H1 (cell line): ENCODE measurements around the gene SRPRA. TPM values are rescaled to one million over a fixed set of nuclear protein-coding genes. Genes with fewer than 3 reads are reported as not detected.
A peak's percentile ranks its signal among the peaks of the same experiment; 100 is the strongest.

Source experiments
- CTCF ChIA-PET: fragments of 300-600 bp; sonication (Branson Sonifier 250); formaldehyde crosslinking; loops from one replicate; lab custom pipeline; 2021; ENCODE audit not compliant: partially characterized antibody; lab: Charles Lee
- POLR2A ChIA-PET: fragments of 300-600 bp; sonication (Branson Sonifier 250); formaldehyde crosslinking; loops from one replicate; lab custom pipeline; 2021; ENCODE audit warnings: inconsistent platforms; ENCODE audit not compliant: partially characterized antibody; lab: Charles Lee
- DNase-seq, 2 experiments: peaks; one replicate each; pipeline versions ENCODE4 v3.0.0 to v3.0.0-alpha.2; 2010 to 2022; ENCODE audit warnings: low spot score in 2 of 2, low read depth in 1 of 2, mixed read lengths in 1 of 2
- FAIRE-seq: peaks from 2 replicates; lab custom pipeline; 2011; peaks lifted over from hg19 to GRCh38; lab: Jason Lieb, UNC
- H2AFZ ChIP-seq: 2 replicates; pipeline ENCODE4 v1.8.1; 2012; ENCODE audit warnings: low read length, inconsistent platforms
- H2AK5ac ChIP-seq: 2 replicates; pipeline ENCODE4 v1.6.1; 2013; ENCODE audit warnings: low read depth, low read length
- H2BK120ac ChIP-seq: replicated peaks from 2 replicates; pipeline ENCODE3; 2013; ENCODE audit warnings: low read depth, low read length, inconsistent platforms
- H2BK12ac ChIP-seq: 2 replicates; pipeline ENCODE4 v1.6.1; 2013; ENCODE audit warnings: low read depth, low read length
- H2BK15ac ChIP-seq: 2 replicates; pipeline ENCODE4 v1.6.1; 2013; ENCODE audit warnings: low read length
- H2BK20ac ChIP-seq: 2 replicates; pipeline ENCODE4 v1.6.1; 2013; ENCODE audit warnings: low read length
- H2BK5ac ChIP-seq: 2 replicates; pipeline ENCODE4 v1.6.1; 2013; ENCODE audit warnings: low read depth, low read length
- H3K14ac ChIP-seq: 2 replicates; pipeline ENCODE4 v1.6.1; 2013; ENCODE audit warnings: inconsistent platforms; ENCODE audit not compliant: insufficient read length
- H3K18ac ChIP-seq: 2 replicates; pipeline ENCODE4 v1.6.1; 2013; ENCODE audit warnings: low read length; ENCODE audit errors: extremely low read depth
- H3K23ac ChIP-seq: 2 replicates; pipeline ENCODE4 v1.6.1; 2013; ENCODE audit warnings: inconsistent platforms; ENCODE audit not compliant: insufficient read length
- H3K23me2 ChIP-seq: 2 replicates; pipeline ENCODE4 v1.6.1; 2013; ENCODE audit warnings: low read depth, low read length
- H3K27ac ChIP-seq: 2 replicates; pipeline ENCODE4 v1.6.1; 2011; ENCODE audit warnings: low read depth, low read length, inconsistent platforms
- H3K27me3 ChIP-seq, 4 experiments: replicated peaks in 1 of 4; 1 replicate in 1 of 4; 2 replicates in 3 of 4; pipeline versions ENCODE4 v1.6.1 to v1.8.1; 2011 to 2013; ENCODE audit warnings: low read length in 3 of 4, mild to moderate bottlenecking in 3 of 4, inconsistent platforms in 2 of 4, mixed read lengths in 2 of 4, moderate library complexity in 1 of 4; ENCODE audit not compliant: control insufficient read depth in 3 of 4, insufficient read depth in 3 of 4; ENCODE audit errors: extremely low read depth in 1 of 4
- H3K36me3 ChIP-seq, 4 experiments: 2 replicates each; pipeline versions ENCODE4 v1.6.1 to v1.8.1; 2011 to 2013; ENCODE audit warnings: mild to moderate bottlenecking in 4 of 4, low read length in 3 of 4, moderate library complexity in 2 of 4, control low read depth in 1 of 4, inconsistent platforms in 1 of 4; ENCODE audit not compliant: insufficient read depth in 4 of 4, control insufficient read depth in 2 of 4
- H3K4ac ChIP-seq: replicated peaks from 2 replicates; pipeline ENCODE3; 2013; ENCODE audit warnings: low read length, low read depth, mixed read lengths, inconsistent platforms; ENCODE audit not compliant: insufficient read length
- H3K4me1 ChIP-seq, 4 experiments: replicated peaks in 1 of 4; 1 replicate in 1 of 4; 2 replicates in 3 of 4; pipeline versions ENCODE4 v1.6.1 to v1.8.1; 2011 to 2013; ENCODE audit warnings: low read length in 3 of 4, inconsistent platforms in 2 of 4, mixed read lengths in 1 of 4; ENCODE audit not compliant: insufficient read depth in 4 of 4, control insufficient read depth in 3 of 4
- H3K4me2 ChIP-seq, 2 experiments: 2 replicates each; pipeline versions ENCODE4 v1.6.1 to v1.8.1; 2011 to 2013; ENCODE audit warnings: low read depth in 2 of 2, low read length in 2 of 2, control low read depth in 1 of 2, inconsistent platforms in 1 of 2, mild to moderate bottlenecking in 1 of 2; ENCODE audit not compliant: insufficient read depth in 1 of 2
- H3K4me3 ChIP-seq, 4 experiments: fragments of 200-600, 300-600 bp in 1 of 4; sonication (generic), shearing (Covaris generic), sonication (Bioruptor Twin) in 1 of 4; 2 replicates each; pipeline versions ENCODE4 v1.5.1 to v1.8.1; 2011 to 2016; ENCODE audit warnings: low read length in 4 of 4, low read depth in 3 of 4, control low read depth in 2 of 4, inconsistent platforms in 2 of 4, mild to moderate bottlenecking in 2 of 4, mixed read lengths in 1 of 4, moderate library complexity in 1 of 4; ENCODE audit not compliant: insufficient read depth in 2 of 4; ENCODE audit errors: extremely low read depth in 1 of 4
- H3K56ac ChIP-seq: replicated peaks from 2 replicates; pipeline ENCODE3; 2013; ENCODE audit warnings: low read depth, mild to moderate bottlenecking, mixed read lengths, low read length, inconsistent platforms; ENCODE audit not compliant: insufficient read length
- H3K79me1 ChIP-seq: 2 replicates; pipeline ENCODE4 v1.6.1; 2013; ENCODE audit warnings: low read depth, low read length, control low read depth
- H3K79me2 ChIP-seq, 2 experiments: 2 replicates each; pipeline versions ENCODE4 v1.6.1 to v1.8.1; 2012 to 2013; ENCODE audit warnings: low read length in 2 of 2, mild to moderate bottlenecking in 2 of 2, inconsistent platforms in 1 of 2; ENCODE audit not compliant: insufficient read depth in 2 of 2, control insufficient read depth in 1 of 2
- H3K9ac ChIP-seq, 4 experiments: replicated peaks in 1 of 4; 1 replicate in 1 of 4; 2 replicates in 3 of 4; pipeline versions ENCODE4 v1.6.1 to v1.8.1; 2011 to 2013; ENCODE audit warnings: low read depth in 3 of 4, low read length in 3 of 4, control low read depth in 2 of 4, mild to moderate bottlenecking in 2 of 4, moderate library complexity in 2 of 4, inconsistent platforms in 1 of 4; ENCODE audit errors: extremely low read depth in 1 of 4
- H3K9me3 ChIP-seq, 2 experiments: 2 replicates each; pipeline versions ENCODE4 v1.6.1 to v1.8.1; 2012 to 2013; ENCODE audit warnings: mild to moderate bottlenecking in 2 of 2, moderate library complexity in 2 of 2, control low read depth in 1 of 2, inconsistent platforms in 1 of 2, low read depth in 1 of 2, low read length in 1 of 2, mixed read lengths in 1 of 2; ENCODE audit not compliant: insufficient read depth in 2 of 2
- H4K20me1 ChIP-seq, 2 experiments: replicated peaks in 1 of 2; 2 replicates each; pipeline versions ENCODE3 to v1.8.1; 2011 to 2013; ENCODE audit warnings: inconsistent platforms in 2 of 2, low read length in 2 of 2, mild to moderate bottlenecking in 1 of 2; ENCODE audit not compliant: insufficient read depth in 2 of 2, control insufficient read depth in 1 of 2
- H4K5ac ChIP-seq: 2 replicates; pipeline ENCODE4 v1.6.1; 2013; ENCODE audit warnings: low read length, low read depth, mixed read lengths, inconsistent platforms; ENCODE audit not compliant: insufficient read length
- H4K8ac ChIP-seq: 2 replicates; pipeline ENCODE4 v1.8.0; 2013; ENCODE audit warnings: mild to moderate bottlenecking, moderate library complexity, low read length, inconsistent platforms; ENCODE audit not compliant: insufficient read depth; ENCODE audit errors: extremely low read depth
- H4K91ac ChIP-seq: replicated peaks from 2 replicates; pipeline ENCODE3; 2013; ENCODE audit warnings: low read length, mixed read lengths, inconsistent platforms; ENCODE audit not compliant: insufficient read length
- CREB1 ChIP-seq: IDR thresholded peaks from 2 replicates; pipeline ENCODE4 v1.6.1; 2012; ENCODE audit warnings: inconsistent platforms
- HDAC2 ChIP-seq, 2 experiments: fragments of 300-600 bp in 1 of 2; sonication (generic) in 1 of 2; IDR thresholded peaks; 2 replicates each; pipeline ENCODE4 v1.6.1; 2011 to 2012; ENCODE audit warnings: low read depth in 2 of 2, low read length in 2 of 2, mild to moderate bottlenecking in 2 of 2, moderate library complexity in 2 of 2, borderline replicate concordance in 1 of 2, inconsistent platforms in 1 of 2
- NANOG ChIP-seq: IDR thresholded peaks from 2 replicates; pipeline ENCODE4 v1.6.1; 2011; ENCODE audit warnings: low read length, low read depth, mild to moderate bottlenecking, inconsistent platforms; ENCODE audit not compliant: insufficient read depth, poor library complexity, severe bottlenecking
- POLR2A ChIP-seq, 2 experiments: IDR thresholded peaks; 1 replicate in 1 of 2; 2 replicates in 1 of 2; pipeline ENCODE4 v1.6.1; 2011; ENCODE audit warnings: low read depth in 2 of 2, low read length in 2 of 2, mild to moderate bottlenecking in 2 of 2; ENCODE audit errors: control extremely low read depth in 1 of 2
- RBBP5 ChIP-seq: IDR thresholded peaks from 2 replicates; pipeline ENCODE4 v1.7.1; 2012; ENCODE audit warnings: low read depth, mild to moderate bottlenecking, inconsistent platforms, low read length, moderate library complexity, borderline replicate concordance
- SP1 ChIP-seq: IDR thresholded peaks from 2 replicates; pipeline ENCODE4 v1.6.1; 2011; ENCODE audit warnings: low read depth, low read length
- SP4 ChIP-seq: IDR thresholded peaks from 2 replicates; pipeline ENCODE4 v1.6.1; 2012; ENCODE audit warnings: low read length, inconsistent platforms
- TBP ChIP-seq: IDR thresholded peaks from 2 replicates; pipeline ENCODE4 v1.6.1; 2011; ENCODE audit warnings: low read depth, low read length, improper control_type of control experiment
- ZNF274 ChIP-seq: IDR thresholded peaks from 2 replicates; pipeline ENCODE4 v1.7.0; 2012; ENCODE audit warnings: low read length, borderline replicate concordance; ENCODE audit errors: extremely low read depth
- WGBS, 2 experiments: shearing (Covaris generic) in 1 of 2; methylation state at CpG; one replicate each; pipeline versions ENCODE4 v1.1.6 to v1.1.7; 2013 to 2015; ENCODE audit warnings: low lambda C conversion rate in 2 of 2, mixed read lengths in 2 of 2, inconsistent platforms in 1 of 2, low coverage in 1 of 2, missing lambda C conversion rate in 1 of 2; ENCODE audit not compliant: insufficient replicate concordance in 2 of 2, insufficient coverage in 1 of 2, insufficient read length in 1 of 2; ENCODE audit errors: extremely low coverage in 1 of 2, missing lambda C conversion rate in 1 of 2; 5-methylcytosine and 5-hydroxymethylcytosine counted together
- polyA plus RNA-seq, 7 experiments: library from polyadenylated mRNA; depleted of rRNA in 3 of 7; stranded (reverse) in 5 of 7; unstranded in 2 of 7; fragments of >200 nt in 5 of 7; fragments of 200-250 nt in 2 of 7; gene quantifications; 1 replicate in 5 of 7; 2 replicates in 1 of 7; 4 replicates in 1 of 7; pipeline versions ENCODE4 v1.2.1 to v1.2.3, GENCODE V29; 2011 to 2013; ENCODE audit warnings: missing spikeins in 2 of 7, mixed read lengths in 2 of 7
- total RNA-seq: library from RNA; stranded (reverse); fragmentation: NEBNext Ultra II Directional; extraction: Animal tissue kit (Norgen Biotek cat#: 25700); gene quantifications from 2 replicates; pipeline ENCODE4 v1.2.1, GENCODE V29; 2021

The SRPRA gene
- total and polyA plus RNA-seq, 2 of the 8 experiments (the other 6 are each of a cell fraction or from before 2014, with no cell fraction given): 57.6 to 62.0 TPM

DNA sequence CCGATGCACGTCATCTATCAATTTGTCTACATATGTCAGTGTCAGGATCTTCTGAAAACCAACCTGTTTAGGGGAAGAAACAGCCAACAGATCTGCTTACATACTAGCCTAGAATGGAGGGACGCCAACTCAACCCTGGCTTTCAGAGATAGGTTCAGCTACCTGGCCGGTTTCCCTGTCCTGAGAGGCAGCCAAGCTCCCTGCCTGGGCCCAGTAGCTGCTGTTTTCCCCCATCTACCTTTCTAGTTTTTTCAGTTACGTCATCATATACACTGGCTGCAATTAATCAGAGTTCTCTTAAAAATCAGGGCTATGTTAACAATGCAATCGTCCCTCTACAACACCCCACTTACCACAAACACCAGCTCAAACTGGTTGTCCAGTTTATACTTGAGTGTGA lies 1.0 kb downstream of the SRPRA start:
- peaks cover 0 to 7% (median 2%) of the 10 kb centered on the region in 4 experiments; a peak in 1 of 7 replicates for H3K4me1 ChIP-seq
- peak overlapping the region; percentile 64 to 99 (median 93) for H3K4me3 ChIP-seq
- peaks cover 2 to 10% of the 10 kb centered on the region in 2 experiments for H4K20me1 ChIP-seq
- H3K4me2 ChIP-seq: peak overlapping the region; percentile 85 to 90
- peak overlapping the region in 3 of 4 experiments; percentile 95 to 99 (median 98); a peak in 6 of 7 replicates for H3K9ac ChIP-seq
- no peak overlapping the region for H2AK5ac ChIP-seq
- no peaks in the 10 kb centered on the region for H3K27me3 ChIP-seq
- H2BK20ac ChIP-seq: no peak overlapping the region
- no peak overlapping the region for H3K14ac ChIP-seq
- peaks cover 0 to 35% of the 10 kb centered on the region in 2 experiments; a peak in 2 of 4 replicates for H3K79me2 ChIP-seq
- POLR2A ChIA-PET: interaction anchor here (0.8 to 6.6 kb wide), 13 partner anchors 7 to 326 kb away, joined by 3 to 75 read pairs (median 6); partner anchors contain the start of genes DCPS and TIRAP
- H3K23ac ChIP-seq: no peak overlapping the region
- no peak overlapping the region for H2AFZ ChIP-seq
- FAIRE-seq (no peak), DNase-seq (no peak)
- no peak overlapping the region for H2BK12ac ChIP-seq
- peaks cover 3% of the 10 kb centered on the region; the same call in 1 of the 2 replicates for H3K23me2 ChIP-seq
- CTCF ChIA-PET: no interaction called here
- H2BK120ac ChIP-seq: no peak overlapping the region
- peaks cover 7% of the 10 kb centered on the region for H3K79me1 ChIP-seq
- no peak overlapping the region for H4K91ac ChIP-seq
- no peak overlapping the region for H4K5ac ChIP-seq
- H3K18ac ChIP-seq: no peak overlapping the region
- H3K4ac ChIP-seq: peak overlapping the region; percentile 11
- H3K27ac ChIP-seq: no peak overlapping the region; the same call in 1 of the 2 replicates
- H3K9me3 ChIP-seq: no peaks in the 10 kb centered on the region
- peaks cover 36 to 54% (median 44%) of the 10 kb centered on the region in 4 experiments for H3K36me3 ChIP-seq
- H2BK15ac ChIP-seq: no peak overlapping the region
- 92% methylated on average over 6 of the region's 6 CpGs; no CpG with 5 or more reads in 1 of the 2 experiments for WGBS, 2 experiments
- no peak overlapping the region for H2BK5ac ChIP-seq
- H3K56ac ChIP-seq: no peak overlapping the region
- no peak overlapping the region; the same call in 1 of the 2 replicates for H4K8ac ChIP-seq
- no peak for TF ChIP-seq TBP
- no peak for TF ChIP-seq SP1
- no peak for TF ChIP-seq NANOG
- no peak for TF ChIP-seq ZNF274
- TF ChIP-seq POLR2A (IDR thresholded peaks at IDR 0.05; ENCODE audit: control extremely low read depth in 1 of 2, low read depth in 2 of 2, low read length in 2 of 2): no peak; a peak in 1 of 3 replicates
- no peak for TF ChIP-seq SP4
- no peak for TF ChIP-seq RBBP5
- no peak for TF ChIP-seq CREB1
- TF ChIP-seq HDAC2 (IDR thresholded peaks at IDR 0.05; ENCODE audit: borderline replicate concordance in 1 of 2, low read depth in 2 of 2, low read length in 2 of 2): no peak
